ENCODE results near the gene DIRAS2. TPM values are rescaled to one million over a fixed set of nuclear protein-coding genes. Genes with fewer than 3 reads are reported as not detected.

The DIRAS2 gene
- total and polyA plus RNA-seq, 8 donors: 0.42 to 1.7 (median 0.74) TPM

GRCh38 chr9:90637626-90638025 lies 5.0 kb downstream of the DIRAS2 start:
- intact Hi-C loops (cut with DNase I): no loop called here
- no peak for TF ChIP-seq CTCF (IDR thresholded peaks at IDR 0.05)
- ATAC-seq: no peak
- WGBS, 2 donors: 84 to 91% methylated on average over 7 of the region's 7 CpGs
- H3K27ac ChIP-seq: no peak overlapping the region
- no peak overlapping the region for H3K4me3 ChIP-seq
- H3K36me3 ChIP-seq: no peaks in the 10 kb centered on the region
- H3K9me3 ChIP-seq: no peaks in the 10 kb centered on the region
- H3K27me3 ChIP-seq: no peaks in the 10 kb centered on the region
- no peaks in the 10 kb centered on the region for H3K4me1 ChIP-seq
- no peak for FAIRE-seq
- DNase-seq: no peak

DNA sequence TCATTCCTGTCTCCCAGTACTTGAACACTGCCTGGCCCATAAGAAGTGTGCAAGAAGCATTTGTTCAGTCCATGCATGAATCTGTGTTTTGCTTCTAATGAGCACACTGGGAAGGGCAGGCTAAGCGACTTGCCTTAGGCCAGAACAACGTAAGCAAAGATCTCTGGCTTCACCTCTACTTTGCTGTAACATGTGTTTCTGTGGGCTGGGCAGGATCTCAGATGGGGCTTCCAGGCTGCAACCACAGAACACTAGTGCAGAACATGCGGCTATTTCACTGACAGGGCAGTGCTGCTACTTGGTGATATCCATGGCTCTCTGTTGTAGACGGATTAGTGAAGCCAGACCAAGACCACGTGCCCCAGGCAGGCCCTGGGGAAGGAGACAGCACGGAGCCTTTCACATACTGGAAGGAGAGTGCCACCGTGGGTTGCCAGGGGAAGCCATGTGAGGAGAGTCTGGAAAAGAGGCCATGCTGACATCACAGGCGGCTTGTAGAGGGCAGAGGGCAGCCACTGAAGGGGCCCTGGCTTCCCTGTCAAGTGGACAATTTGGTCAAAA lies 9.9 kb downstream of the DIRAS2 start:
- intact Hi-C loops (cut with DNase I): no loop called here
- Histone ChIP-seq H3K4me3 (no peak overlapping the region), H3K27me3 (no peaks in the 10 kb centered on the region), H3K36me3 (no peaks in the 10 kb centered on the region), H3K9me3 (no peaks in the 10 kb centered on the region), H3K27ac (no peak overlapping the region), H3K4me1 (no peaks in the 10 kb centered on the region)
- FAIRE-seq (no peak), ATAC-seq (no peak), DNase-seq (no peak)
- no peak for TF ChIP-seq CTCF (IDR thresholded peaks at IDR 0.05)
- WGBS, 2 donors: 74 to 86% methylated on average over 8 of the region's 8 CpGs

- H3K27me3 ChIP-seq: no peaks in the 10 kb centered on the region
Measured at GRCh38 chr9:90631964-90632363, 10.7 kb downstream of the DIRAS2 start.

GRCh38 chr9:90629991-90630390 lies 12.6 kb downstream of the DIRAS2 start:
- DNase-seq (no peak), ATAC-seq (no peak), FAIRE-seq (no peak)
- H3K4me1 ChIP-seq: no peaks in the 10 kb centered on the region
- H3K36me3 ChIP-seq: no peaks in the 10 kb centered on the region
- 52 to 55% methylated on average over 3 of the region's 3 CpGs for WGBS, 2 donors
- no peaks in the 10 kb centered on the region for H3K9me3 ChIP-seq
- no peak overlapping the region for H3K4me3 ChIP-seq
- H3K27ac ChIP-seq: no peak overlapping the region
- TF ChIP-seq CTCF (IDR thresholded peaks at IDR 0.05): no peak
- intact Hi-C loops (cut with DNase I): no loop called here
- H3K27me3 ChIP-seq: no peaks in the 10 kb centered on the region

More at GRCh38 chr9:90631964-90632363, 10.7 kb downstream of the DIRAS2 start:
- Histone ChIP-seq H3K9me3 (no peaks in the 10 kb centered on the region), H3K36me3 (no peaks in the 10 kb centered on the region), H3K4me3 (no peak overlapping the region), H3K4me1 (no peaks in the 10 kb centered on the region), H3K27ac (no peak overlapping the region)
- FAIRE-seq: no peak
- no peak for TF ChIP-seq CTCF (IDR thresholded peaks at IDR 0.05)
- WGBS, 2 donors: 65 to 82% methylated on average over 1 of the region's 1 CpG
- DNase-seq: no peak
- no peak for ATAC-seq
- intact Hi-C loops (cut with DNase I): no loop called here

DNA sequence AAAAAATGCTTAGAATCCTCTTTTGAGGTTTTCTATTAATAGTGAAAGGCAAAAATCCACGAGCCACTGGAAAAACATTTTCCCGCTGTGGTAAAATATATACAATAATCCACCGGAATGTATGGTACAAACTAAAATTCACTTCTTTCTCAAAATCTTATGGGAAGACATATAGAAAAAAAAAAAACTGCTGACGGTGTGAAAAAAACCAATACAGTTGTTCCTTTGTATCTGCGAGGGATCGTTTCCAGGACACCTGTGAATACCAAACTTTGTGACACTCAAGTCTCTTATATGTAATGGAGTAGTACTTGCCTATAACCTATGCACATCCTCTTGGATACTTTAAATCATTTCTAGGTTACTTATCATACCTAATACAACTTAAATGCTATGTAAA lies 13.3 kb downstream of the DIRAS2 start:
- WGBS, 2 donors: 76 to 84% methylated on average over 6 of the region's 6 CpGs
- Histone ChIP-seq H3K9me3 (no peaks in the 10 kb centered on the region), H3K4me3 (no peak overlapping the region), H3K27me3 (no peaks in the 10 kb centered on the region), H3K36me3 (no peaks in the 10 kb centered on the region), H3K4me1 (no peaks in the 10 kb centered on the region), H3K27ac (no peak overlapping the region)
- FAIRE-seq (no peak), DNase-seq (no peak), ATAC-seq (no peak)
- TF ChIP-seq CTCF (IDR thresholded peaks at IDR 0.05): no peak
- intact Hi-C loops (cut with DNase I): no loop called here
